B cell (primary cell): ENCODE data around the gene TANGO6.

Experiments used
- CTCF ChIP-seq: fragments of 200-600 bp; IDR thresholded peaks from one replicate; pipeline ENCODE4 v1.8.0; 2022; ENCODE audit warnings: antibody characterized with exemption, mild to moderate bottlenecking
- EZH2 ChIP-seq: IDR thresholded peaks from 2 replicates; pipeline ENCODE4 v1.6.1; 2012; ENCODE audit warnings: borderline replicate concordance, low read depth, mild to moderate bottlenecking, moderate library complexity, low read length; ENCODE audit not compliant: insufficient read depth, poor library complexity, severe bottlenecking

- TF ChIP-seq CTCF: no peak
- TF ChIP-seq EZH2: no peak
Measured at GRCh38 chr16:69087161-69087581, 243.8 kb downstream of the TANGO6 start.
